HG02938 (cell line): ENCODE results near the gene KCNQ5.

Experiments
- ATAC-seq: cut with Tn5 transposase; IDR thresholded peaks from one replicate; pipeline ENCODE4 v1.9.1; 2021; ENCODE audit warnings: mild to moderate bottlenecking, moderate library complexity; ENCODE audit not compliant: unreplicated experiment

KCNQ5 gene

GRCh38 chr6:73086726-73087125 lies 464.9 kb downstream of the KCNQ5 start:
- ATAC-seq, result no peak

GRCh38 chr6:73088138-73088813 lies 466.4 kb downstream of the KCNQ5 start:
- peak; percentile 89 for ATAC-seq

DNA sequence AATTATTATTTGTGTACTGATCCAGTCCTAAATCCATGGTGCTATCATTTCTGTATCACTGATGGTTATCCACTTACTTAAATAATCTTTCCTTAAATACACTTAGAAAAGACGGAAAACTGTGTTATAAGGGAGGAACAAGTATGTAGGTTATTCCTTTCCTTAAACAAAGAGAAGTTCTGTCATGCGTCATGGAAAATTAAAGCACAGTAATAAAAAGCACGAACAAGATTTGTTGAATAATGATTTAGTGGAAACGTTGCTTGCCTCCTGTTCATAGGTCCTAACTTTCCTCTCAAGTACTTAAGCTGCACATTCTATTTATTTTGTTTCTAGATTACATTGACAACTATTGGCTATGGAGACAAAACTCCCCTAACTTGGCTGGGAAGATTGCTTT lies 483.1 kb downstream of the KCNQ5 start:
- no peak for ATAC-seq

GRCh38 chr6:73107016-73107415 lies 485.2 kb downstream of the KCNQ5 start:
- ATAC-seq, result no peak

GRCh38 chr6:73108949-73109348 lies 487.1 kb downstream of the KCNQ5 start:
- ATAC-seq, result no peak

DNA sequence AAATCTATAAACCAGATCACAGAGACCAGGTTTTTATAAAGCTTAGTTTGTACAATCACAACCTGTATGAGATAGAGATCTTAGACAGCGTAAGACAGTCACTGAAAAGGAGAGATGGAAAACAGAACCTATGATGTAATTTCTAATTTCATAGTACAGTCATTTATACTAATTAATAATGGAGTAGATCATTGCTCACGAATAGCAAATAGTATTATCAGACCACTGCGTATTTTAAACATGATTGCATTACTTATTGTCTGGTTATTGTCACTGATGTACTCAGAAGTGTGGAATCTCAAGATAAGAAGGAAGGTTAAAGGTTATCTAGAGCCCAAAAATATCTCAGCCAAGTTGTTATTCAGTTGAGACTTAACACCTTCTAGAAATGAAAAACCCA lies 487.8 kb downstream of the KCNQ5 start:
- no peak for ATAC-seq

DNA sequence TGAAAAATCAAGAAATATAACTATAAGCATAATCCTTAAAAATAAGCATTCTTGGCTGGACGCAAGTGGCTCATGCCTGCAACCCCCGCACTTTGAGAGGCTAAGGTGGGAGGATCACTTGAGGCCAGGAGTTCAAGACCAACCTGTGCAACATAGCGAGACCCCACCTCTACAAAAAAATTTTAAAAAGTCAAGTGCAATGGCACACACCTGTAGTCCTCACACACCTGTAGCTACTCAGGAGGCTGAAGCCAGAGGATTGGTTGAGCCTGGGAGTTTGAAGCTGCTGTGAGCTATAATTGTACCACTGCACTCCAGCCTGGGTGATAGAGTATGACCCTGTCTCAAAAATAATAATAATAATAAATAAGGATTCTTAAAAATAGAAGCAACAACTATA lies 494.5 kb downstream of the KCNQ5 start:
- no peak for ATAC-seq

DNA sequence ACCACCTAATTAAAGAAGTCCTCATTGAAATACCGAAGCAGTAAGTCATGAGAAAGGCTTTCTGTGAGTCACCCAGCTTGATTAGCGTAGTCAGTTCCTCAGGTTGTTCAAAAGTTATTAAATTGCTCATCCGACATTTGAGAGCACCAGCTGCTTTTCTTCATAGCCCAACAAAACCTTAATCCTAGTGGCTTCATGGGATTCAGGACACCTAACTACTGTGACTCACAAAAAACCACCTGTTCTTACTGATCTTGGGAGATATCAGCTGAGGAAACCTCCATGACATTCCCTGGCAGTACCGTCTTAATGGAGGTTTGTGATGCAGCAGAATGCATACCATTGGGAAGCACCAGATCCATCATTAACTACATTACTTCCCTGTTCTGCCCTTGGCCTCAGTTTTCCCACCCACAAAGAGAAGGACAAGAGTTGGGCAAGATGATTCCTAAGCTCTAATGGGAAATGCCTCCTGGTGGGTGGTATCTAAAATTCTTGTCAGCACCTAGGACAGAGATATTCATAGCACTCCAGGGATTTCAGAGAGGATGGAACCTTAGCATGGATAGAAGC lies 499.6 kb downstream of the KCNQ5 start:
- ATAC-seq, result no peak

GRCh38 chr6:73123632-73124329 lies 501.9 kb downstream of the KCNQ5 start:
- peak; percentile 73 for ATAC-seq

DNA sequence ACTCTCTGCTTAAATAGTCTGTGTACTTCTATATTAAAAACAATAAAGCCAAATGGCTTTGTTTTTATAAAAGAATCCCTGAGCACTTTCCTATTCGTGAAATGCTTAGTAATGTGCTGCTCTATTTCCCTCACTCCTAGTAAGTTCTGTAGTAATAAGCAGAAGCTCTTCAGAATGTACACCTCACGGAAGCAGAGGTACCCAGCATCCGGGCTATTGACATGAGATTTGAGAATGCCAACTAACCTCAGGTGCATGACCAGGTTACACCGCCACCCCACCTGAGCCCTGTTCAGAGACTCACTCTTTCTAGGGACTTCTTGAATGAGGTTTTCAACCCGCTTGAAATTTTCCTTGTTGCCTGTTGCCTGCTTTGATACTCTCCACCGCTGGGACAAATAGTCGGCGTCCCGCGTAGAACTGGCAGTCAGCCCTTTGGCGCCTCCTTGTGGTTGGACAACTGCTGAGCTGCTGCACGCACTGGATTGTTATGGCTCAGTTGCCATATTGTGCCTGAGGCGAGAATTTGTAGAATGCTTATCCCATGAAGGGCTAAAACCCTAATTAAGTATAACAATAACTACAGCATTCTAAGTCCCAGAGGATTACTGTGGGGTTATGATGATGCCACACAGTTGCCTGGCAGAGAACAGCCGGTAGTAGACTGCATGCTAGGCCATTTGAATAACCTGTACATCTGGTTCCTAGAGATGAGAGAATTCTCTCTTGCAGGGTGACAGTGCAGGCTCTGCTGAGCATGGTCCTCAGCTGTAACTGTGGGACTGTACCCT lies 508.0 kb downstream of the KCNQ5 start:
- ATAC-seq, result peak; percentile 92

DNA sequence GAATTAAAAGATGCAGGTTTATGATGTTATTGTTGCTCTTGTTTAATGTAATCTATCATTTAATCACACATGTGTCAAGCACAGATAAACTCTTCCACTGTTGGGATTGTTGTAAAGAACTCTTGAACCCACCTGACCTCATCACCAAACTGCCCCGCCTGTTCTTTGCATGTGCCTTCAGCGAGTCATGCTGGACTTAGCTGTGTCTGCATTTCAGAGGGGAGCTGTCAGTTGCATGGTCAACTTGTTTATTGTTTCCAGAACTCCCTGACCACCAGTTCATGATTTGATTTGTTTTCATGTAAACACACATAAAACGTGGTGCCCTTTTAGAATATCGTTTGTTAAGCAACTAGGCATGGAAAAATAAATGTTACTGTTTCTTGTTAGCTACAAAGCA lies 509.8 kb downstream of the KCNQ5 start:
- no peak for ATAC-seq

DNA sequence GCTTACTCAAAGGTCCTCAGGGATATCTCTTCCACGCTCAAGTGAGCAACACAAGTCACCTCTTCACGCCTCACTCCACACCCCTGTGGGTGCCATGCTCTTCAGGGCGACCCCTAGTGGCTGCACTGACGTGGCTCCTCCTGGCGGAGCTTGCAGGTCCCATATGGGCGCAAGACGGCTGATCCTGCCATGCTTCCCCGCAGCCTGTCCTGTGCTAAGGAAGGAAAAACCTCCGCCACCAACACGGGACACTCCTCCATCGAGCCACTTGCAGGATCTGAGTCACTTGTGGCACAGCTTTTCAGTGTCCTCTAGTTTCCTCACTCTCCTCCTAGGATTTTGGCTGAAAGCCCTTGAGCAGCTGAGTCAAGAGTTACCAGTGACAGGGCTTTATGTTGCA lies 512.7 kb downstream of the KCNQ5 start:
- ATAC-seq, result no peak

GRCh38 chr6:73139681-73140383 lies 518.0 kb downstream of the KCNQ5 start:
- peak; percentile 65 for ATAC-seq

GRCh38 chr6:73143551-73143950 lies 521.7 kb downstream of the KCNQ5 start:
- ATAC-seq, result no peak

GRCh38 chr6:73144516-73144915 lies 522.7 kb downstream of the KCNQ5 start:
- ATAC-seq, result no peak

GRCh38 chr6:73145690-73146089 lies 523.8 kb downstream of the KCNQ5 start:
- peak; percentile 58 for ATAC-seq

GRCh38 chr6:73151732-73152131 lies 529.9 kb downstream of the KCNQ5 start:
- no peak for ATAC-seq

DNA sequence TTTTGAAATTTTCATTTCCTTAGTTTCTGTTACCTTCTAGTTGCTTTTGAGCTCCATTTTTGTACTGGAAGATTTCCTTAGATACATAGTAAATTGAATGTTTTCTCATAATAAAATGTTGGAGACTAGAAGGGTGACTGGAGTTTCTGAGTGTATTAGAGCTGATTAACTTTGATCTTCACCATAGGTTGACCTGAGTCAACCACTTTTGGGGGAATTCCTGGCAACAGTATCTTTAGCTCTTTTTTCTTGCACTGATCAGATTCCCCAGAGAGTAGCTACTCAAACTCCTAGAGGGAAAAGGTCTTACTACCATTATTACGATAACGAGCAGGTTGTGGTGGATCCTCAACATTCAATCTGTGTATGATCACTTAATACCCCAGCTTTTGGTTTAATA lies 530.7 kb downstream of the KCNQ5 start:
- no peak for ATAC-seq

DNA sequence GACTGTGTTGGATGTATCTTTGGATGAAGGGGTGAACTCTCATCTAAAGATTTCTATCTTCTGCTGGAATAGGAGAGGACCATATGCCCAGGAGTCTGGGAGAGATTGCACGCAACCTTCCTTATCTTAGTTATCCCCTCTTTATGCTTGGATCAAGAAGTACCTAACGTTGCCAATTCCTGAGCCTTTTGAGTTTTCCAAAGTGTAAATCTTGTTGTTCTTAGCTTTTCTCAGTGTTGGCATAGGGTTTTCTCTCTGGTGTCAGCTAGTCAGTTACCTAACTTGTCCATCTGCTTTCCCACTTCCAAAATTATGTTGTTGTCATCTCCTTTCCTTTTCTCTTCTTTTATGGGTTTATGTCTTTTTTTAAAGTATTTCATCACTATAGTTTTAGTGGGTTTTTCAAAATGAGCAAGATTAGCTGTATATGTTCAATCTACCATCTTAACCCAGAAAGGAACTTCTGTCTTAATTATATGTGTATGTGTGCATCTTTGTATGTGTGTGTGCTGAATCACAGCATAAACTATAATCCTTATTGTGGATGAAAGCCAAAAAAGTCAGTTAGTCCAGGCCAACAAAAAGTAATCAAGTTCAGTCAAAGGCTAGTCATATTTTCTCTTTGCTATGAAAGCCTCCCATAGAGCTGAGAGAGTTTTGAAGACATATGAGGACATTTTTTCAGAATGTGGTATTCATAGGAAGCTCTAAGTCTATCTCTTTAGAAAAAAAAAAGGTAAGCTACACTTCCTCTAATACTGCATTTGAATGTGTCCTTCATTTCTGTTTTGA lies 531.3 kb downstream of the KCNQ5 start:
- ATAC-seq, result no peak
